ENCODE measurements around the gene NUDT17. TPM values are rescaled to one million over a fixed set of nuclear protein-coding genes. Genes with fewer than 3 reads are reported as not detected.
"Not testable (repeated sequence)": the region's sequence is repeated elsewhere in the genome, so short reads cannot be mapped to it uniquely, and the experiment has no call there.

Gene NUDT17, protein sequence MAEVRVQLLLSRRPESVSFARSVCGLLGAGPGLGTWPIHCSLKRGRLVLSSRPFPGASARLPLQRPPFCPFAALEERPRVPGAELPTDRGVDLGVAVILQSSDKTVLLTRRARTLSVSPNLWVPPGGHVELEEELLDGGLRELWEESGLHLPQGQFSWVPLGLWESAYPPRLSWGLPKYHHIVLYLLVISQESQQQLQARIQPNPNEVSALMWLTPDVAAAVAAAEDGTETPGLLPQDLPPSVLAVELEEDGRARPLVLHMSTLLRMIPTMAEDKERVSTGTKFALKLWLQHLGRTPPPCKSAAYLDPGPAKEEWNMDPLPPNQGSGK
- total RNA-seq = 3.9 TPM

DNA sequence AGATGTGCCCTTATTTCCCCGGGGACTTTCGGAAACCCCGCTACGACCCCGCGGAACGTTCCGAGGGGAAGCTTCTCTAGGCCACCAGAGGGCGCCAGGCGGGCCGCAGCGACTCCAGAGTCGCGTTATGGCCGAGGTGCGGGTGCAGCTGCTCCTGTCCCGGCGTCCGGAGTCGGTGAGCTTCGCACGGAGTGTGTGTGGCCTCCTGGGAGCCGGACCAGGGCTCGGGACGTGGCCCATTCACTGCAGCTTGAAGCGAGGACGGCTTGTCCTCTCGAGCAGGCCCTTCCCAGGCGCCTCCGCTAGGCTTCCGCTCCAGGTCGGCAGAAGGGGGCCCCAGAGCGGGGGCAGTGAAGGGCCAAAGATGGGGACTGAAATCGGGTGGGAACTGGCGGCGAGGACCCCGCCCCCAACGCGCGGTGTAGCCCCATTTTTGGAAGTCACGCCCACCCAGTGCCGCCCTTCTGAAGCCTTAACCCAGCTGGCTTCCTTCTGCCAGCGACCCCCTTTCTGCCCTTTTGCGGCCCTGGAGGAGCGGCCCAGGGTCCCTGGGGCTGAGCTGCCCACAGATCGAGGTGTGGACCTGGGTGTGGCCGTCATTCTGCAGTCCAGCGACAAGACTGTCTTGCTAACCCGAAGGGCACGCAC lies at the start of gene NUDT17:
NUDT17 (plus strand) TSS at position 117 of the 648 bp plus-strand sequence; CDS start at position 128, 11 bp downstream.
- DNase-seq (ENCODE audit: low spot score) (peak; percentile 89), ATAC-seq (peak; percentile 88)
- intact Hi-C loops (cut with DNase I) = no loop called here

DNA sequence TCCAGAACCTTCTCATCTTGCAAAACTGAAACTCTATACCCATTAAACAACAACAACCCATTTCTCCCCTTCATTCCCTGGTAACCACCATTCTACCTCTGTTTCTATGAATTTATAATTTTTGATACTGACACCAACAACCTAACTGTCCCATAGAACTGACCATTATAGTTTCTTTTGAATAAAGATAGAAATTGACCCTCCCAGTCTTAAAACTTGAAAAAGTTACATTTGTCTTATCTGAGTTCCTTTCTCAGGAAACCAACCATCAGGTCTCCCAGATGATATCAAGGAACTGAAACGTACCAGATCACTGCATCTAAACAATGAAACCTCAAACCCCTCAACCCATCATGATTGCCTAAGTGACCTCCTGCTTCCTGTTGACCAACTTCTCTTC lies 48.7 kb upstream of the NUDT17 start:
- ATAC-seq (no peak), DNase-seq (ENCODE audit: low spot score) (no peak)
- intact Hi-C loops (cut with DNase I) = no loop called here

DNA sequence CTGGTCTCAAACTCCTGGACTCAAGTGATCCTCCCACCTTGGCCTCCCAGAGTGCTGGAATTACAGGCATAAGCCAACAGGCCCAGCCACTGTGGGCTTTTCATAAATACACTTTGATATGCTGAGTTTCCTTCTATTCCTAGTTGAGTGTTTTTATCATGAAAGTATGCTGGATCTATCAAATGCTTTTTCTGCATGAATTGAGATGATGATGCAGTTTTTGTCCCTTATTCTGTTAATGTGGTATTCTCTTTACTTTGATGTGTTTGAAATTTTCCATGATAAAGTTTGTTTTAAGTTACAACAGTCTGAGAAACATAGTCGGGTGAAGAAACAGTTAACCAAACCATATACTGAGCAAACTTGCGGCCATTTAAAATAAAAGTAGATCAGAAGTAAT lies 45.6 kb upstream of the NUDT17 start:
- ATAC-seq (no peak), DNase-seq (ENCODE audit: low spot score) (no peak)
- intact Hi-C loops (cut with DNase I) = no loop called here

DNA sequence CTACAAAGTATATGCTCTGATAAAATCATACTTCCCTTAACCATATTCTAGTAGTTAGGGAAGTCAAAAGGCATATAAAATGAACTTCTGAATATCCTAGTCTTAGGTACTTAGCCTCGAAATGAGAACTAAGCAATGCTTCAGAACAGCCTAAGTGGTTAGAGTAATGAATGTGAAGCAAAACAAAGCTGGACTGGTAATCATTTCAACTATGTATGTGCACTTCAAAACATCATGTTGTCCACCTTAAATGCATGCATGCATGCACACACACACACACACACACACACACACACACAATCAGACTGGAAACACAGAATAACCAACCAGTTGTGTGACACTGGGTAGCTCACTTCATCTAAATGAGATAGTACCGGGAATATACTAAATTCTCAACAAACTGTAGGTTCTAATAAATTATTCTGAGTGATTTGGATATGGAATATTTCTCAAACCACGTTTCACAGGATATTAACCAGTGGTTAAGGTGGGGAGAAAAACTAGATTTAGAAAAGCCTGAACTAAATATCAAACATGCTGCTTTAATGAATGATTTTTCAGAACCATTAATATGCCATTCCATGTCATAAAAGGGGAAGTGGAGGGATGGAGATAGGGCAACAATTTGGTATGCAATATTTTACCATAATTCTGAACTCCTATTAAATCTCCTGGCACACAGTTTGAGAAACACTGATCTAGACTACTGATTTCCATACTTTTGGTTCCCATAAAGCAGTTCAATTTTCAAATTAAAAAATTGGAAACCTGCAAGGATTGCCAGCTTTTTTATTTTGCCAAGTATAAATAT lies 41.0 kb upstream of the NUDT17 start:
- intact Hi-C loops (cut with DNase I) = no loop called here
- no peak for ATAC-seq
- no peak for DNase-seq (ENCODE audit: low spot score)

DNA sequence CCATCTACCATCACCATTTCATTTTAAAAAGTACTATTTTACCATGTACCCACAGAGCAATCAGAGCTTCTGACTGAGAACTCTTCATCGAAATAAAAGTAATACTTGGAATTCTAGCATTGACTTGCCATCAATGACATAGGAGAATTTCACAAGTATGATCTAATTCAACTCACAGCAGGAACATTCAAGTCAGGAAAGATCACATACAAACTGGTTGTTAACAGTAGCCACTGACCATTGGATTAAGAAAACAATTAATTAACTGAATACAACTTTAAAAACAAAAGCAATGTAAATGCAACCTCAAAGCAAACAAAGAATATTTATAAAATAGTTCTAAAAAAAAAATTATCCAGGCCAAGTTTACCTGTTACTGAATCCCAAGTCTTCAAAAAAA lies 40.4 kb upstream of the NUDT17 start:
- intact Hi-C loops (cut with DNase I) = no loop called here
- ATAC-seq (no peak), DNase-seq (ENCODE audit: low spot score) (no peak)

DNA sequence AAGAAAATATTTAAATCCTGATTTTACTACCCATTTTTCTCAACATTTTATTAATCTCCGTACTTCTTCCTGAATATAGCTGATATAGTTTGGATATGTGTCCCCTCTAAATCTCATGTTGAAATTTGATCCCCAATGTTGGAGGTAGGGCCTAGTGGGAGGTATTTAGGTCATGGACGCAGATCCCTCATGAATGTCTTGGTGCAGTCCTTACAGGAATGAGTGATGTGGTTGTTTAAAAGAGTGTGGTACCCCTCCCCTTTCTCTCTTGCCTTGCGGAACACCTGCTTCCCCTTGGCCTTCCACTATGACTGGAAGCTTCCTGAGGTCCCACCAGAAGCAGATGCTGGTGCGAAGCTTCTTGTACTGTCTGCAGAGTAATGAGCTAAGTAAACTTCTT lies 39.0 kb upstream of the NUDT17 start:
- intact Hi-C loops (cut with DNase I) = no loop called here
- no peak for ATAC-seq
- DNase-seq (ENCODE audit: low spot score) = no peak

DNA sequence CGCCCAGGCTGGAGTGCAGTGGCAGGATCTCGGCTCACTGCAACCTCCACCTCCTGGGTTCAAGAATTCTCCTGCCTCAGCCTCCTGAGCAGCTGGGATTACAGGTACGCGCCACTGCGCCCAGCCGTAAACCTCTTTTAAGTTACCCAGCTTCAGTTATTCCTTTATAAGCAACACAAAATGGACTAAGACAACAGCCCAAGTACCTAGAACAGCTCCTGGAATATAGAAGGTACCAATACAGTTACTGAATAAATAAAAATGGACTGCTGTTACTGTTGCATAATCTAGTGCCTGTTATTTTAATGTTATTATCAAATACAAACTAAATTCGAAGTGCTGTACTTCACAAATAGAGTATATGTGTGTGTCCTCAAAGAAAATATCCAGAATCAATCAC lies 38.6 kb upstream of the NUDT17 start:
- DNase-seq (ENCODE audit: low spot score) (no peak), ATAC-seq (no peak)
- intact Hi-C loops (cut with DNase I) = no loop called here

DNA sequence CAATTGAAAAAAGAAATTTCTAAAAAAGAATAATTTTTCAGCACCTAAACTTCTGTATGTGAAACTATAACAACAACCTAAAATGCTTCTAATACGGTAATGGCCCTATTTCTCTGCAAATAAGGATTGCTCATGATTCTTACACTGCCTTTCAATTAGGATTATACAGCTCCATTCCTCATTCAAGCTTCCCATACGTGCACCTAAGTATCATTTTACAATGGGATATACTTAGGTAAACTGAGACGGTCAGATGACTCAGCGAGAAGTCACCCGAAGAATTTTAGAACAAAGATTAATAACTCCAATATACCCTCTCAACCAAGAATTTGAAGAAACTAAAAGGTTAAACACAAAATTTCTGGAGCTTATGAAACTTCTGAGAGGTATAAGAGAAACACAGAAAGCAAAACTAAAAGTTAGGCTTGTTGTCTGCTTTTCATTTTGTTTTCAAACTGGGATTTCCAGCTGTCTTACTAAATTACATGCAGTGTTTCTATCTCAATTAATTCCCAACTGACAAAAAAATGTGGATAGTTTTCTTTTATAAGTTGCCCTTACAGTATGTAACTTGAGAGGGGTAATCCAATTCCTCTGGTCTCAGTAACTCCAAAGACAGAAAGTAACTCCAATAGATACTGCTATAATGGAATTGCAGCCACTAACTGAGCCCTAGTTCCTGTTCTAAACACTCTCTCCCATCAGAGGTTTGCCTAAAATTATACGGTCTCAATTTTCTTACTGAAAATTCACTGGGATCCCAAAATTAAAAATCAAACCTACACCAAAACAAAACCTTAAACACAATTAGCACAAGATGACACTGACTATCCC lies 32.2 kb upstream of the NUDT17 start:
- intact Hi-C loops (cut with DNase I); ATAC-seq; DNase-seq (ENCODE audit: low spot score): not testable (repeated sequence)

DNA sequence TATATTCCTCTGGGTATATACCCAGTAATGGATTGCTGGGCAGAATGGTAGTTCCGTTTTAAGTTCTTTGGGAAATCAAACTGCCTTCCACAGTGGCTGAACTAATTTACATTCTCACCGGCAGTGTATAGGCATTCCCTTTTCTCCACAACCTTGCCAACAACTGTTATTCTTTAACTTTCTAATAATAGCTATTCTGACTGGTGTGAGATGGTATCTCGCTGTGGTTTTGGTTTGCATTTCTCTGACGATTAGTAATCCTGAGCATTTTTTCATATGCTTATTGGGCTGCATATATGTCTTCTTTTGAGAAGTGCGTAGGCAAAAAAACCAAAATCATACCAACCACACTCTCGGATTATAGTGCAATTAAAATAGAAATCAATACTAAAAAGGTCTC lies 27.3 kb upstream of the NUDT17 start:
- DNase-seq (ENCODE audit: low spot score); intact Hi-C loops (cut with DNase I); ATAC-seq: not testable (repeated sequence)

DNA sequence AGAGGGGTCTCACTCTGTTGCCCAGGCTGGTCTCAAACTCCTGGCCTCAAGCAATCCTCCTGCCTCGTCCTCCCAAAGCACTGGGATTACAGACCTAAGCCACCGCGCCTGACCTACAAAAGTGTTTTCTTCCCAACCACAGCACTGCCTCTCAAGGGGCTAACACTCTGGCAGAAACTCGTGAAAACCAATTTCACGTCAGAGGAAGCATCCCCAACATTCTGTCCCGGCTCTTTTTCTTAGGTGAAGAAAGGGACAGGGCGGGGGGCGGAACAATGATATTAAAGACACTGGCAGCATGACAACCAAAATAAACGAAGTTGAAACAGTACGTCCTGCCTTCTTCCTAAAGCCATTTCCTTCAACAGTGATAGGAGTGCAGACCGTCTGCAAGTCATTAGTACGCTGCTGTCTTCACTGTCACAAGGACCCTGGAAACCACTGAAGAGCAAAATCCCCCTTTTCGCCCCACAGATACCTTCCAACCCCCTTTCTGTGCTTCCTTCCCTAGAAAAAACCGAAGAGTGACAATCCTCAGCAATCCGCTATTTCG lies 22.6 kb upstream of the NUDT17 start:
- intact Hi-C loops (cut with DNase I) = loop anchor here (10.0 kb wide), 1 partner anchor 48 kb away; no protein-coding TSS in a partner anchor
- not testable (repeated sequence) for DNase-seq (ENCODE audit: low spot score)
- peak; percentile 29 for ATAC-seq

DNA sequence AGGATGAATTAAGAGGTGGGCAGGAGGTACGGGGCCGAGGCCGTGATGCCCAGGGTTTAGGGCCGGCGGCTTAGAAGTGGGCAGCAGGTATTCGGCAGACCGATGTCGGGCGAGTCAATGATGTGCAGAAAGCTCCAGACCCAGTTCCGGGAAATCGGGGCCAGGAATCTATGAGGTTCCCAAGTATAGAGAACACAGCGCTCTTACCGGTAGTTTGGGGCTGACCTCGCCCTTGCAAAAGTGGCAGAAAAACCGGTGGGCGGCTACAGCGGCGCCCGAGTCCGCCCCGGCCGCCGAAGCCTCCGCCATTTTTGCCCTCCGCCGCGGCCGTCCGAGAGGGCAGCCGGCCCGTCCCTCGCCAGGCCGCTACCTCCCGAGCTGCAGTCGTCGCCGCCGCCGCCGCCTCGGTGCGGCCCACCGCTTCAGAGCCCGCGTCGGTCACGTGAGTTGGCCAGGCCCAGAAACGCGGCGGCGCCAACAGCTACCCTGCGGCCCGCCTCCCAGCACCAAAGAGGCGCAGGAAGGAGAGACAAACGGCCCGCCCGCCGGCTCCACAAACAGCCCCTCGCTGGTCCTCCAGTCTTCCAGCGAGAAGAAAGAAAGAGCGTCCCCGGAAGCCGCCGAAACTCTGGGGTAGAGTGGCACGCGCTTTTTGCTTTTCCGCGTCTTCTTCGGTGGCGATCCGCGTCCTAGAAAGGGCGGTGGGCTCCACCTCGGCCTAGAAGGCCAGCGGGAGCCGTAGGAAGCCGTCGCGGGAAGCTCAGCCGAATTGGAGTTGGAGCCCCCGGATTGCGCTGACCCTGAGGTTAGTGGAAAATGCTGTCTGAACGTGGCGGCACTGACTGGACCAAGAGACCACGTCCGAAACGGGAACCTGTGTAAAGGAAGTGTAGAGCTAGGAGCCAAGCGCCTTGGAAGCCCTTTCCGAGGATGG lies 21.6 kb upstream of the NUDT17 start, which contains the start of the genes POLR3C and RNF115:
POLR3C (plus strand) TSS at position 636 of the 934 bp plus-strand sequence. CDS start 1,577 bp downstream, outside the sequence.
RNF115 (minus strand) TSS at position 531 of the 934 bp plus-strand sequence; CDS start at position 309, 222 bp downstream.
- ATAC-seq (peak; percentile 97), DNase-seq (ENCODE audit: low spot score) (peak; percentile 94)
- intact Hi-C loops (cut with DNase I) = loop anchor here (10.0 kb wide), 1 partner anchor 49 kb away; no protein-coding TSS in a partner anchor

DNA sequence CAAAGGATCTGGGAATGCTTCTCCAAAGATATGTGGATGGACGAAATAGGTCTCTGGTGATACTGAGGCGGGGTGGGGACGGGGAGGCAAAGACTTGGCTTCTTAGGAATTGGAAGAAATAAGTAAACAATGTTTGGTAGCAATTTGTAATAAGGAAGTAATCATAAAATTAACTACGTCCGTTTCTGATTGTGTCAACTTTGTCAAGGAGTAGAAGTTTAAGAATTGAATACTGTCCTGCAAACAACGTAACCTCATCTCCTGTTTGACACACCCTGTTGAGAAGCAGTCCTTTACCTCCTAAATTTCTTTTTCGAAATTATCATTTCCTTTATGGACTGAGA lies 21.0 kb upstream of the NUDT17 start:
- no peak for ATAC-seq
- intact Hi-C loops (cut with DNase I) = loop anchor here (10.0 kb wide), 1 partner anchor 50 kb away; no protein-coding TSS in a partner anchor
- no peak for DNase-seq (ENCODE audit: low spot score)

DNA sequence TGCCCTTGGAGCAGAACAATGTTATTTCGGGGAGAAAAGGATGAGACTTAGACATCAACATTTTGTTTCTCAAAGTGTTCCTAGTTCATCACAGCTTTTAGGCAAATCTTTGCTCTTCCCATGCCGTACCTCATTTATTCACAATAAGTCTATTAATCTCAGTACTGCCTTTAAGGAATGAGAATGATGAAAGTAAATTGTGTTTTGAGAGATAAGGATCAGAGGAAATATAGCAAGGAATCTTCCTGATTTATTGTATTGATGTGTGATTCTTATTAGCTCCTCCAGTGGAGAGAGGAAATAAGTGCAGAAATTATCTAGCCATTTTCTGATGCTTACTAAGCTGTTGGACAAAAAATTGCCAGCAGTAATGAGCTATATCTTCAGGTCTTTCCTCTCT lies 19.4 kb upstream of the NUDT17 start:
- DNase-seq (ENCODE audit: low spot score) (no peak), ATAC-seq (no peak)
- intact Hi-C loops (cut with DNase I) = loop anchor here (10.0 kb wide), 1 partner anchor 51 kb away; no protein-coding TSS in a partner anchor

DNA sequence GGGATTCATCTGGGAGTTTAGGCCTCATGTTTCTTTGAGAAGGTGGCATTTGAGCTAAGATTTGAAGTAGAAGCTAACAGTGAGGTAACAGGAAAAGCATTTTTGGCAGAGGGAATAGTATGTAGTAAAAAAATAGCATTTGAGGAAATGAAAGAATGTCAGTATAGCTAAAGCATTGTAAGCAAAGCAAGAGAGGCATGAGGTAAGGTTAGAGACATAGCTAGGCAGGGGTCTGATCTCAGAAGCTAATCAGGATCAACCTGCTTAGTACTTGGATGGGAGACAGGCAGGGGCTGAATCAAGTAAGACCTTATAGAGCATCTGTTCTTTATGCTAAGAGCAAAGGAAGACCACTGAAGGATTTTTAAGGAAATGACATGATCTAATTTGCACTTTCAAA lies 17.5 kb upstream of the NUDT17 start:
- intact Hi-C loops (cut with DNase I) = loop anchor here (10.0 kb wide), 1 partner anchor 53 kb away; no protein-coding TSS in a partner anchor

DNA sequence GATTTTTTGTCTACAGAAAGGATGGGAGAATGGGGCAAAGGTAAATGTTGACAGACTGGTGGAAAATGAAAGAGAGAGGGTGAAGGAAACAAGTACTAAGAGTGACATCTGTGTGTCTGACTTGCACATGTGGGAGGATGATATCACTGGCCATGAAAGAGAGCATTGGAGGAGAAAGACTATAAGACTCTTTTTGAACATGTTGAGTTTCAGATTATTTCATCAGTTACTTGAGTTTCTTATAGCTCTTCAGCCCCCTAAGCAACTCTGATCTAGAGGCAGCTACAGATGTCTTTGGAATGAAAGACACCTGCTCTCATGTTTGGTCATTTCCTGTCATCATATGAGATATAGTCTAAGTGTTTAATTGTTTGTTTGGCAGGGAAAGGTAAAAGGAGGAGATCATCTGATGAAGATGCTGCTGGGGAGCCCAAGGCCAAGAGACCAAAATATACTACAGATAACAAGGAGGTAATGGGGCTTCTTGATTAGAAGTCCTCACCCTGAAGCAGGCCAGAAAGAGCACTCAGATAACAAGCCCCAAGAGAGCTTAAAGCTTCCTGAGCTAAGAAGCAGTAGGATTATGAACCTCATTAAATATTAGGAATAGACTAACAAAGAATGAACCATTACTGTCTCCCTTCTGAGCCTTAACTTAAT lies 16.9 kb upstream of the NUDT17 start:
- intact Hi-C loops (cut with DNase I) = loop anchor here (10.0 kb wide), 1 partner anchor 54 kb away; no protein-coding TSS in a partner anchor
- no peak for ATAC-seq
- DNase-seq (ENCODE audit: low spot score) = no peak

More for the DNA sequence above, 17.5 kb upstream of the NUDT17 start:
- no peak for ATAC-seq
- DNase-seq (ENCODE audit: low spot score) = no peak

DNA sequence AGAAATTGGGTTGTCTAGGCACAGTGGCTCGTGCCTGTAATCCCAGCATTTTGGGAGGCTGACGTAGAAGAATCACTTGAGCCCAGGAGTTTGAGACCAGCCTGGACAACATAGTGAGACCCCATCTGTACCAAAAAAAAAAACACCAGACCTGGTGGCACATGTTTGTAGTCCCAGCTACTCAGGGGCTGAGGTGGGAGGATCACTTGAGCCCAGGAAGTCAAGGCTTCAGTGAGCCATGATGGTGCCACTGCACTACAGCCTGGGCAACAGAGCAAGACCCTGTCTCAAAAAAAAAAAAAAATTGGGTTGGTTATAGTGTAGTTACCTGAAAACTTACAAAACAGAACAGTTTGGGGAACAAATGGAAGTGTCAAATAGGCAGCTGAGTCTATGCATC lies 14.6 kb upstream of the NUDT17 start:
- intact Hi-C loops (cut with DNase I); ATAC-seq; DNase-seq (ENCODE audit: low spot score): not testable (repeated sequence)
